Upper lobe of left lung (tissue), 4 donors: ENCODE results near the gene MRPL14.

Experiments
- EP300 ChIP-seq, 4 donors: sonication (generic); formaldehyde crosslinking; IDR thresholded peaks; one replicate each; pipeline ENCODE4 v1.5.1; 2017; ENCODE audit warnings: antibody characterized with exemption in 4 of 4, control low read depth in 2 of 4
- TF ChIP-seq, protein P1 (sequence below), 6 experiments: fragments of 450-650 bp in 4 of 6; fragments of 200-600 bp in 2 of 6; sonication (generic) in 2 of 6; IDR thresholded peaks; one replicate each; pipeline ENCODE4 v1.5.1; 2016 to 2019; ENCODE audit warnings: antibody characterized with exemption in 6 of 6

DNA sequence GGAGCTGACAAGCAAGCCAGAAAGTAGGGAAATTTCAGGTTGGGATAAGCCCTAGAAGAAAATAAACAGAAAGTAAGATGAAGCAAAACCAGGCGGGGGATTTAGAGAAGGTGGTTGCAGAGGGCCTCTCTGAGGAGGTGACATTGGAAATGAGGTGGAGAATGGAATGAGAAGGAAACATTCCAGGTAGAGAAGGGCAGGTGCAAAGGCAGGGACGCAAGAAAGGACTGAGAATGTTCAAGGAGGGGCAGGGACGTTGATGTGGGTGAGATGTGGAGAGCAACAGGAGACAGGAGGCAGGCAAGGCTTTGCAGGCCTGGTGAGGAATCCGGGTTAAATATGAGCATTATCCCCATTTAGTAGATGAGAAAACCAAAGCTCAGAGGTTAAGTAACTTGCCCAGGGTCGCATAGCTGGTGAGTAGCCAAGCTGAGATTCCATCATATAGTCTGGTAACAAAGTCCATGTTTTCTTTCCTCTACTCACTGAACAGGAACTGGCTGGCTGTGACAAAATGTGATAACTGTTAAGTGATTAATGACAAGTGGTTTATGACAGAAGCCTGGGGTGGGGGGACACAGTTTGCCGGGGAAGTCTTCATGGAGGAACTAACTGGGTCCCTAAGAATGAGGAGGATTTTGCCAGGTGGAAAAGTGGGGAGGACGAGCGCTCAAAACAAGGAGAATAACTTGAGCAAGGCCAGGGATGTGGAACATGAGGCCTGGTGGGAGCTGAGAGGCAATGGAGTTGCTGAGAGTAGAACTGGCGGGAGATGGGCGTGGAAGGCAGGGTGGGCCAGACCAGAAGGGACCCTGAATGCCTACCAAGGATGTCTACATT, 32.6 kb downstream of the MRPL14 start:
- TF ChIP-seq, protein P1, sequence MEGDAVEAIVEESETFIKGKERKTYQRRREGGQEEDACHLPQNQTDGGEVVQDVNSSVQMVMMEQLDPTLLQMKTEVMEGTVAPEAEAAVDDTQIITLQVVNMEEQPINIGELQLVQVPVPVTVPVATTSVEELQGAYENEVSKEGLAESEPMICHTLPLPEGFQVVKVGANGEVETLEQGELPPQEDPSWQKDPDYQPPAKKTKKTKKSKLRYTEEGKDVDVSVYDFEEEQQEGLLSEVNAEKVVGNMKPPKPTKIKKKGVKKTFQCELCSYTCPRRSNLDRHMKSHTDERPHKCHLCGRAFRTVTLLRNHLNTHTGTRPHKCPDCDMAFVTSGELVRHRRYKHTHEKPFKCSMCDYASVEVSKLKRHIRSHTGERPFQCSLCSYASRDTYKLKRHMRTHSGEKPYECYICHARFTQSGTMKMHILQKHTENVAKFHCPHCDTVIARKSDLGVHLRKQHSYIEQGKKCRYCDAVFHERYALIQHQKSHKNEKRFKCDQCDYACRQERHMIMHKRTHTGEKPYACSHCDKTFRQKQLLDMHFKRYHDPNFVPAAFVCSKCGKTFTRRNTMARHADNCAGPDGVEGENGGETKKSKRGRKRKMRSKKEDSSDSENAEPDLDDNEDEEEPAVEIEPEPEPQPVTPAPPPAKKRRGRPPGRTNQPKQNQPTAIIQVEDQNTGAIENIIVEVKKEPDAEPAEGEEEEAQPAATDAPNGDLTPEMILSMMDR (IDR thresholded peaks at IDR 0.05), result no peak
- no peak for TF ChIP-seq EP300 (IDR thresholded peaks at IDR 0.05)
